Measurements from ENCODE around the gene HSF4.

The HSF4 gene

DNA sequence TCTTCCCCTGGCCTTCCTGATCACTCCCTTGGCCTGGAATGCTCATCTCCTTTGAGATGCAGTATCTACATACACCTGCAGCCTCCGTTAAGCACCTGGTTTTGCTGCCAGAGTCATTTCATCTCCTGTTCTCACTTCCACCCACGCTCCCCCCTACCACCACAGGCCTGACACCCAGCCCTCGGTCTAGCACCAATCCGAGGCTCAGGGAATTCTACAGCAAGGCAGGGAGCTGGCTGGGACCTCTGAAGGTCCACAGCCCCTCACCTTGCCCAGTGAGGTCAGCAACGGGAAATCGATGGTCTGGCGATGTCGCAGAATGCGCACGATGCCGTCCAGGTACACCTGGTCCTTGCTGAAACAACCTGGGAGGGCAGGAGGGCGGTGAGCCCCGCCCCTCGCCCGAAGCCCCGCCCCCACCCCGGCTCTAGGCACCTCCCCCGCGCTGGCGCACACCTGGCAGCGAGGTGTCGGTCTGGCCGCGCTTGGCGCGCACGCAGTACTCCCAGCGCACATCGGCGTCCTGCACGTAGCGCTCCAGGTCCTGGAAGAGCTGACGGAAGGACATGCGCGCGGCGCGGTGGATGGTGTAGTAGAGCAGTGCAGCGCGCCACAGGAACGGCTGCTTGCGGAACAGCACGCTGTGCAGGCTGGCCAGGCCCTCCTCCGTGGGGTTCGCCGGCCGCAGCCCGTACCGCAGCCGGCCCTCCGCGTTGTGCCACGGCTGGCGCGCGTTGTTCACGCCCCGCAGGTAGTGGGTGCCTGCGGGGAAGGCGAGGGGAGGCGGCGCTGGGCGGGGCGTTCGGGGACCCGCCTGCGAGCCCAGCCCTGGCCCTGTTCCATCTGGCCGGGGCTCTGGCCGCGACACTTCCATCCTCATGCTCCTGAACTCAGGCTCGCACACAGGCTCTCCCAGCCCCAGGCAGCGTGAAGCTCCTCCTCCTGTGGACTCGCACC lies 13.5 kb downstream of the HSF4 start (continued):
- TF ChIP-seq, protein P1, sequence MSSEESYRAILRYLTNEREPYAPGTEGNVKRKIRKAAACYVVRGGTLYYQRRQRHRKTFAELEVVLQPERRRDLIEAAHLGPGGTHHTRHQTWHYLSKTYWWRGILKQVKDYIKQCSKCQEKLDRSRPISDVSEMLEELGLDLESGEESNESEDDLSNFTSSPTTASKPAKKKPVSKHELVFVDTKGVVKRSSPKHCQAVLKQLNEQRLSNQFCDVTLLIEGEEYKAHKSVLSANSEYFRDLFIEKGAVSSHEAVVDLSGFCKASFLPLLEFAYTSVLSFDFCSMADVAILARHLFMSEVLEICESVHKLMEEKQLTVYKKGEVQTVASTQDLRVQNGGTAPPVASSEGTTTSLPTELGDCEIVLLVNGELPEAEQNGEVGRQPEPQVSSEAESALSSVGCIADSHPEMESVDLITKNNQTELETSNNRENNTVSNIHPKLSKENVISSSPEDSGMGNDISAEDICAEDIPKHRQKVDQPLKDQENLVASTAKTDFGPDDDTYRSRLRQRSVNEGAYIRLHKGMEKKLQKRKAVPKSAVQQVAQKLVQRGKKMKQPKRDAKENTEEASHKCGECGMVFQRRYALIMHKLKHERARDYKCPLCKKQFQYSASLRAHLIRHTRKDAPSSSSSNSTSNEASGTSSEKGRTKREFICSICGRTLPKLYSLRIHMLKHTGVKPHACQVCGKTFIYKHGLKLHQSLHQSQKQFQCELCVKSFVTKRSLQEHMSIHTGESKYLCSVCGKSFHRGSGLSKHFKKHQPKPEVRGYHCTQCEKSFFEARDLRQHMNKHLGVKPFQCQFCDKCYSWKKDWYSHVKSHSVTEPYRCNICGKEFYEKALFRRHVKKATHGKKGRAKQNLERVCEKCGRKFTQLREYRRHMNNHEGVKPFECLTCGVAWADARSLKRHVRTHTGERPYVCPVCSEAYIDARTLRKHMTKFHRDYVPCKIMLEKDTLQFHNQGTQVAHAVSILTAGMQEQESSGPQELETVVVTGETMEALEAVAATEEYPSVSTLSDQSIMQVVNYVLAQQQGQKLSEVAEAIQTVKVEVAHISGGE (tag by site-specific recombination; conservative IDR thresholded peaks at IDR 0.05; ENCODE audit: low read depth) = peak; percentile 23; the same call in 1 of the 2 replicates
- peak; percentile 45 for TF ChIP-seq KLF9 (tag by site-specific recombination; IDR thresholded peaks at IDR 0.05; ENCODE audit: low read depth)
- no peak for TF ChIP-seq ZNF23 (tag by site-specific recombination; IDR thresholded peaks at IDR 0.05; ENCODE audit: borderline replicate concordance)
- TF ChIP-seq KLF16 (tag by site-specific recombination; IDR thresholded peaks at IDR 0.05) = no peak; the same call in 1 of the 2 replicates
- TF ChIP-seq, protein P2, sequence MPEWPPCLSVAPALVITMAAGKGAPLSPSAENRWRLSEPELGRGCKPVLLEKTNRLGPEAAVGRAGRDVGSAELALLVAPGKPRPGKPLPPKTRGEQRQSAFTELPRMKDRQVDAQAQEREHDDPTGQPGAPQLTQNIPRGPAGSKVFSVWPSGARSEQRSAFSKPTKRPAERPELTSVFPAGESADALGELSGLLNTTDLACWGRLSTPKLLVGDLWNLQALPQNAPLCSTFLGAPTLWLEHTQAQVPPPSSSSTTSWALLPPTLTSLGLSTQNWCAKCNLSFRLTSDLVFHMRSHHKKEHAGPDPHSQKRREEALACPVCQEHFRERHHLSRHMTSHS (tag by site-specific recombination; IDR thresholded peaks at IDR 0.05) = no peak
- no peak for TF ChIP-seq ZNF707 (tag by site-specific recombination; IDR thresholded peaks at IDR 0.05)
- TF ChIP-seq ZFP41 (tag by site-specific recombination; IDR thresholded peaks at IDR 0.05; ENCODE audit: borderline replicate concordance) = no peak
- TF ChIP-seq ZBTB17 (tag by site-specific recombination; IDR thresholded peaks at IDR 0.05) = peak; percentile 75
- no peak; the same call in 1 of the 2 replicates for TF ChIP-seq ZFHX2 (tag by site-specific recombination; conservative IDR thresholded peaks at IDR 0.05)
- no peak for TF ChIP-seq ZNF133 (tag by site-specific recombination; IDR thresholded peaks at IDR 0.05)
- TF ChIP-seq, protein P3, sequence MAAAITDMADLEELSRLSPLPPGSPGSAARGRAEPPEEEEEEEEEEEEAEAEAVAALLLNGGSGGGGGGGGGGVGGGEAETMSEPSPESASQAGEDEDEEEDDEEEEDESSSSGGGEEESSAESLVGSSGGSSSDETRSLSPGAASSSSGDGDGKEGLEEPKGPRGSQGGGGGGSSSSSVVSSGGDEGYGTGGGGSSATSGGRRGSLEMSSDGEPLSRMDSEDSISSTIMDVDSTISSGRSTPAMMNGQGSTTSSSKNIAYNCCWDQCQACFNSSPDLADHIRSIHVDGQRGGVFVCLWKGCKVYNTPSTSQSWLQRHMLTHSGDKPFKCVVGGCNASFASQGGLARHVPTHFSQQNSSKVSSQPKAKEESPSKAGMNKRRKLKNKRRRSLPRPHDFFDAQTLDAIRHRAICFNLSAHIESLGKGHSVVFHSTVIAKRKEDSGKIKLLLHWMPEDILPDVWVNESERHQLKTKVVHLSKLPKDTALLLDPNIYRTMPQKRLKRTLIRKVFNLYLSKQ (tag by site-specific recombination; IDR thresholded peaks at IDR 0.05; ENCODE audit: borderline replicate concordance) = no peak
- TF ChIP-seq ZNF473 (tag by site-specific recombination; IDR thresholded peaks at IDR 0.05) = no peak
- TF ChIP-seq, protein P4, sequence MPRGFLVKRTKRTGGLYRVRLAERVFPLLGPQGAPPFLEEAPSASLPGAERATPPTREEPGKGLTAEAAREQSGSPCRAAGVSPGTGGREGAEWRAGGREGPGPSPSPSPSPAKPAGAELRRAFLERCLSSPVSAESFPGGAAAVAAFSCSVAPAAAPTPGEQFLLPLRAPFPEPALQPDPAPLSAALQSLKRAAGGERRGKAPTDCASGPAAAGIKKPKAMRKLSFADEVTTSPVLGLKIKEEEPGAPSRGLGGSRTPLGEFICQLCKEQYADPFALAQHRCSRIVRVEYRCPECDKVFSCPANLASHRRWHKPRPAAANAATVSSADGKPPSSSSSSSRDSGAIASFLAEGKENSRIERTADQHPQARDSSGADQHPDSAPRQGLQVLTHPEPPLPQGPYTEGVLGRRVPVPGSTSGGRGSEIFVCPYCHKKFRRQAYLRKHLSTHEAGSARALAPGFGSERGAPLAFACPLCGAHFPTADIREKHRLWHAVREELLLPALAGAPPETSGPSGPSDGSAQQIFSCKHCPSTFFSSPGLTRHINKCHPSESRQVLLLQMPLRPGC (tag by site-specific recombination; IDR thresholded peaks at IDR 0.05) = no peak
- peak; percentile 82 for TF ChIP-seq KLF1 (tag by site-specific recombination; IDR thresholded peaks at IDR 0.05)
- TF ChIP-seq, protein P5, sequence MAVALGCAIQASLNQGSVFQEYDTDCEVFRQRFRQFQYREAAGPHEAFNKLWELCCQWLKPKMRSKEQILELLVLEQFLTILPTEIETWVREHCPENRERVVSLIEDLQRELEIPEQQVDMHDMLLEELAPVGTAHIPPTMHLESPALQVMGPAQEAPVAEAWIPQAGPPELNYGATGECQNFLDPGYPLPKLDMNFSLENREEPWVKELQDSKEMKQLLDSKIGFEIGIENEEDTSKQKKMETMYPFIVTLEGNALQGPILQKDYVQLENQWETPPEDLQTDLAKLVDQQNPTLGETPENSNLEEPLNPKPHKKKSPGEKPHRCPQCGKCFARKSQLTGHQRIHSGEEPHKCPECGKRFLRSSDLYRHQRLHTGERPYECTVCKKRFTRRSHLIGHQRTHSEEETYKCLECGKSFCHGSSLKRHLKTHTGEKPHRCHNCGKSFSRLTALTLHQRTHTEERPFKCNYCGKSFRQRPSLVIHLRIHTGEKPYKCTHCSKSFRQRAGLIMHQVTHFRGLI (tag by site-specific recombination; IDR thresholded peaks at IDR 0.05) = peak; percentile 66
- no peak for TF ChIP-seq ZNF677 (tag by site-specific recombination; IDR thresholded peaks at IDR 0.05)
- TF ChIP-seq, protein P6, sequence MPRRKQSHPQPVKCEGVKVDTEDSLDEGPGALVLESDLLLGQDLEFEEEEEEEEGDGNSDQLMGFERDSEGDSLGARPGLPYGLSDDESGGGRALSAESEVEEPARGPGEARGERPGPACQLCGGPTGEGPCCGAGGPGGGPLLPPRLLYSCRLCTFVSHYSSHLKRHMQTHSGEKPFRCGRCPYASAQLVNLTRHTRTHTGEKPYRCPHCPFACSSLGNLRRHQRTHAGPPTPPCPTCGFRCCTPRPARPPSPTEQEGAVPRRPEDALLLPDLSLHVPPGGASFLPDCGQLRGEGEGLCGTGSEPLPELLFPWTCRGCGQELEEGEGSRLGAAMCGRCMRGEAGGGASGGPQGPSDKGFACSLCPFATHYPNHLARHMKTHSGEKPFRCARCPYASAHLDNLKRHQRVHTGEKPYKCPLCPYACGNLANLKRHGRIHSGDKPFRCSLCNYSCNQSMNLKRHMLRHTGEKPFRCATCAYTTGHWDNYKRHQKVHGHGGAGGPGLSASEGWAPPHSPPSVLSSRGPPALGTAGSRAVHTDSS (tag by site-specific recombination; IDR thresholded peaks at IDR 0.05) = no peak
- no peak for TF ChIP-seq ZNF19 (tag by site-specific recombination; IDR thresholded peaks at IDR 0.05; ENCODE audit: low read depth)
- TF ChIP-seq ZSCAN30 (tag by site-specific recombination; IDR thresholded peaks at IDR 0.05) = no peak
- TF ChIP-seq KLF8 (tag by site-specific recombination; IDR thresholded peaks at IDR 0.05) = no peak
- peak; percentile 29; the same call in 1 of the 2 replicates for TF ChIP-seq ZNF76 (tag by site-specific recombination; IDR thresholded peaks at IDR 0.05; ENCODE audit: borderline replicate concordance, low read depth)
- TF ChIP-seq YY1 (tag by site-specific recombination; IDR thresholded peaks at IDR 0.05) = no peak
- TF ChIP-seq ZNF529 (tag by site-specific recombination; IDR thresholded peaks at IDR 0.05; ENCODE audit: insufficient replicate concordance) = no peak
- TF ChIP-seq ZNF561 (tag by site-specific recombination; IDR thresholded peaks at IDR 0.05; ENCODE audit: borderline replicate concordance) = no peak
- TF ChIP-seq, protein P7, sequence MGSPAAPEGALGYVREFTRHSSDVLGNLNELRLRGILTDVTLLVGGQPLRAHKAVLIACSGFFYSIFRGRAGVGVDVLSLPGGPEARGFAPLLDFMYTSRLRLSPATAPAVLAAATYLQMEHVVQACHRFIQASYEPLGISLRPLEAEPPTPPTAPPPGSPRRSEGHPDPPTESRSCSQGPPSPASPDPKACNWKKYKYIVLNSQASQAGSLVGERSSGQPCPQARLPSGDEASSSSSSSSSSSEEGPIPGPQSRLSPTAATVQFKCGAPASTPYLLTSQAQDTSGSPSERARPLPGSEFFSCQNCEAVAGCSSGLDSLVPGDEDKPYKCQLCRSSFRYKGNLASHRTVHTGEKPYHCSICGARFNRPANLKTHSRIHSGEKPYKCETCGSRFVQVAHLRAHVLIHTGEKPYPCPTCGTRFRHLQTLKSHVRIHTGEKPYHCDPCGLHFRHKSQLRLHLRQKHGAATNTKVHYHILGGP (tag by site-specific recombination; IDR thresholded peaks at IDR 0.05) = no peak
- no peak for TF ChIP-seq ZNF624 (tag by site-specific recombination; IDR thresholded peaks at IDR 0.05)
